D721Med (cell line): ENCODE data around the gene PPP1R1C.

Experiments used
- DNase-seq: peaks from one replicate; pipeline ENCODE4 v3.0.0; 2011; ENCODE audit warnings: low spot score; ENCODE audit not compliant: insufficient read length
- FAIRE-seq: peaks from 2 replicates; lab custom pipeline; 2011; peaks lifted over from hg19 to GRCh38; lab: Jason Lieb, UNC
- TF ChIP-seq, protein P1 (sequence below): IDR thresholded peaks from 2 replicates; pipeline ENCODE4 v1.5.1; 2012; ENCODE audit warnings: mild to moderate bottlenecking, control low read depth; ENCODE audit not compliant: insufficient read depth; ENCODE audit errors: missing control alignments

PPP1R1C gene

DNA sequence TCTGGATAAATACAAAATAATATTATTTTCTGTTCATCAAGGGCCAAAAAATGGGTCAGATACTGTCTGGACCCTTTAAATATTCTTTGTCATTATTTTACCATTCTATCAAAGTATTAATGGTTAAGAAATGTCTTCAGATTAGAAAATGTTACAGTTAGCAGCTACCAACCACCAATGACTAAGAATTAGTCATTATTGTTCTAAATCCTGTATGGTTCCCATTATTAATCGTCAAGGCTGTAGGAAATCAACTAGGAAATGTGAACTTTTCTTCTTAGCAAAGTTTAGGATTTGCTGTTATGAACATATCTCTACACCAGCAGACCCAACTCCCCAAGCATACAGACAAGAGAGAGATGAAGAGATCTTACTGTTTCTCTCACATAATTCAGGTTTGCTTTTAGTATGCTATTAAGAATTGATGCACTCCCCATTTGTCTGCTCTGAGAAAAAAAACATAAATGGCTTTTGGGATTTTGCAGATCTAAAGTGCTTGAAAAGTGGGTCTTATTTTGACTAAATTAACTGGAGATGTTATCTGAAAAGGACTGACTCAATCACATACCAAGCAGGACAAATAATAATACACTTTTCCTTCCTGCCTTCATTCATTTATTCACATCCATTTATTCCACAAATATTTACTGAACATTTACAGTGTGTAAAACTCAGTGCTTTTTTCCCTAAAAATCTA, 147.7 kb downstream of the PPP1R1C start:
- FAIRE-seq (no peak), DNase-seq (no peak)
- TF ChIP-seq, protein P1, sequence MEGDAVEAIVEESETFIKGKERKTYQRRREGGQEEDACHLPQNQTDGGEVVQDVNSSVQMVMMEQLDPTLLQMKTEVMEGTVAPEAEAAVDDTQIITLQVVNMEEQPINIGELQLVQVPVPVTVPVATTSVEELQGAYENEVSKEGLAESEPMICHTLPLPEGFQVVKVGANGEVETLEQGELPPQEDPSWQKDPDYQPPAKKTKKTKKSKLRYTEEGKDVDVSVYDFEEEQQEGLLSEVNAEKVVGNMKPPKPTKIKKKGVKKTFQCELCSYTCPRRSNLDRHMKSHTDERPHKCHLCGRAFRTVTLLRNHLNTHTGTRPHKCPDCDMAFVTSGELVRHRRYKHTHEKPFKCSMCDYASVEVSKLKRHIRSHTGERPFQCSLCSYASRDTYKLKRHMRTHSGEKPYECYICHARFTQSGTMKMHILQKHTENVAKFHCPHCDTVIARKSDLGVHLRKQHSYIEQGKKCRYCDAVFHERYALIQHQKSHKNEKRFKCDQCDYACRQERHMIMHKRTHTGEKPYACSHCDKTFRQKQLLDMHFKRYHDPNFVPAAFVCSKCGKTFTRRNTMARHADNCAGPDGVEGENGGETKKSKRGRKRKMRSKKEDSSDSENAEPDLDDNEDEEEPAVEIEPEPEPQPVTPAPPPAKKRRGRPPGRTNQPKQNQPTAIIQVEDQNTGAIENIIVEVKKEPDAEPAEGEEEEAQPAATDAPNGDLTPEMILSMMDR, result no peak

DNA sequence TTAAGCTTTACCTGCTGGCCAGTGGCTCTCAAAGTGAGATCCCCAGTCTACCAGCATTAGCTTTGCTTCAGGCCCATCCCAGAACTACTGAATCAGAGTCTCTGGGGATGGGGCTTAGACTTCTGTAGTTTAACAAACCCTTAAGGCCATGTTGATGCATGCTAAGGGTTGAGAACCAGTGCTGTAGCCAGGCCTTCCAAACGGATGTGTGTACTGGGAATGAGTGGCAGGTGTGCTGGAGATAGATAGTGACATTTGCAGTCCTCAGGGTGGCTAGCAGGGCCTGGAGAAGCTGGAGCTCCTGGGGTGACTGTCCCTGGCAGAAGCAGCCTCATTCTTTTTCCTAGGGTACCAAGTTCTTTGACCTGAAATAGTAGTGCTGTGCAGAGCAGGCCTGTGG, 148.5 kb downstream of the PPP1R1C start:
- no peak for DNase-seq
- no peak for FAIRE-seq
- TF ChIP-seq, protein P1, result no peak

- DNase-seq, result no peak
- FAIRE-seq, result no peak
- TF ChIP-seq, protein P1, result no peak
Observed at GRCh38 chr2:182142062-182142461, 156.4 kb downstream of the PPP1R1C start.

DNA sequence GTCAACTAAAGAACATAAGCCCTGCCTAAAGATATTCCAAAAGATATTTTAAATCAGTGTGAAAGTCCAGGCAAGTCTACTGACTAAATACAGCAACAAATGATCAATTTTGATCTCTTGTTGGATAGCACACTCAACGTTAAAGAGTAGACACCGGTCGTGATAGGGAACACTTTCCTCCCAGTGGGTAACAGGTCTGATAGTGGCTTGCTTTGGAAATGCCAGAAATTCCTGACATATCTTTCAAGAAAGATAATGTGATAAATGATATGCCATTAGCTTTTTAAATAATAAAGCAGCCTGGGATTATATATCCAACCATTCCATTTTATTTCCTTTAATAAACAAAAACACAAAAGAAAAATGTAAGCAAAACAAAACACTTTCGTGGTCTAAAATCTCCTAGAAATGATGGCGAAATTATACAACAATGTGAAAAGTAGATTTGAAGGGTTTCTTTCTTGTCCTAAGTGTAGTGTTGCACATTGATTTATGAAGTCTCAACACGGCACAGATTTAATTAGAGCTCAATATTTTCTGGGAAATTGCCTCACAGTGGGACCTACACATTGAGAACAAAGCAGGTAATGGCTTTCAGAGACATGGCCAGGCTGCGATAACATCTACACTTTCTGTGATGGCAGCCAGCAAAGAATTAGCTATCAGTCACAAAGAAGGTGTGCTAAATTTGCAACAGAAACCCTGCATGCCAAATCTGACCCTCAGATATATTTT, 158.6 kb downstream of the PPP1R1C start:
- FAIRE-seq (no peak), DNase-seq (no peak)
- TF ChIP-seq, protein P1, result no peak

DNA sequence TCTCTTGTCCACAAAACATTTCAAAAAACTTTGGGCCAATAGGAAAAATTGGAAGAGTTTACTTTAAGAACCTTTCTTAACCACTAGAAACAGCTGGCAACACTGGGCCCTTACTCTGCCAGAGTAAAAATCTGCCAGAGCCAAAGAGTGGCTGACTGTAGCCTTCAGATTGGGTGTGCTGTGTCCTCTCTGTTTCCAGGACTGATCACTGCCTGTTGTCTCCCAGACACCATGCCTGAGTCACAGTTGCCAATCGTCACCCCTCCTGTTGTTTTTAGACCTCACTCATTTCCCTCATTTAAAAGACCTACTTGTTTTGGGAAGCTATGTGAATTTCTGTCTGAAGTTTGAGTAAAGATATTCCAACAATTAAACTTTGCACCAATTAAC, 159.1 kb downstream of the PPP1R1C start:
- FAIRE-seq (no peak), DNase-seq (no peak)
- TF ChIP-seq, protein P1, result no peak

GRCh38 chr2:182148344-182148743, 162.7 kb downstream of the PPP1R1C start:
- FAIRE-seq, result no peak
- TF ChIP-seq, protein P1, result no peak
- DNase-seq, result no peak

- FAIRE-seq, result no peak
- DNase-seq, result no peak
- TF ChIP-seq, protein P1, result no peak
Observed at GRCh38 chr2:182163878-182164277, 178.2 kb downstream of the PPP1R1C start.
